K562 (cell line): ENCODE measurements around the gene WEE1. TPM values are rescaled to one million over a fixed set of nuclear protein-coding genes. Genes with fewer than 3 reads are reported as not detected.

Experiments used
- ATAC-seq: fragments of 200-7000 bp; cut with Tn5 transposase; 3 replicates; pipeline ENCODE4 v1.9.1; 2020; ENCODE audit warnings: moderate library complexity
- BruUV-seq: library from RNA; stranded (reverse); fragments of 400-500 nt; replicated peaks from 2 replicates; lab custom pipeline; 2021; lab: Mats Ljungman, UMichigan
- CTCF ChIA-PET: fragments of 300-600 bp; formaldehyde crosslinking; extraction: SDS; loops from one replicate; lab custom pipeline; 2021; ENCODE audit warnings: low intra/inter-chr PET ratio; lab: Yijun Ruan, JAX
- POLR2A ChIA-PET: fragments of 300-600, 350-650 bp; sonication (Branson Sonifier 250); formaldehyde crosslinking; extraction: SDS; loops from one replicate; lab custom pipeline; 2021; ENCODE audit warnings: antibody characterized with exemption, inconsistent platforms; lab: Yijun Ruan, JAX
- DNase-seq, 4 experiments: peaks; one replicate each; pipeline versions ENCODE4 v3.0.0 to v3.0.0-alpha.2; 2011 to 2018; ENCODE audit warnings: low spot score in 3 of 4, mixed read lengths in 3 of 4; ENCODE audit errors: extremely low read depth in 1 of 4
- FAIRE-seq: peaks from 2 replicates; lab custom pipeline; 2011; peaks lifted over from hg19 to GRCh38; lab: Jason Lieb, UNC
- H2AFZ ChIP-seq: 2 replicates; pipeline ENCODE4 v1.6.0; 2011; ENCODE audit warnings: low read depth, low read length, control low read depth, inconsistent platforms
- H3K27ac ChIP-seq: fragments of 200-600 bp; 3 replicates; pipeline ENCODE4 v1.8.0; 2011; ENCODE audit warnings: low read depth, mild to moderate bottlenecking, control low read depth, inconsistent platforms, low read length, moderate library complexity, mixed read lengths; ENCODE audit errors: extremely low read depth
- H3K27me3 ChIP-seq, 2 experiments: fragments of 300-600 bp in 1 of 2; 2 replicates in 1 of 2; 3 replicates in 1 of 2; pipeline versions ENCODE4 v1.6.0 to v1.8.0; 2011; ENCODE audit warnings: inconsistent platforms in 2 of 2, low read length in 2 of 2, mild to moderate bottlenecking in 1 of 2, mixed read lengths in 1 of 2, moderate library complexity in 1 of 2; ENCODE audit not compliant: control insufficient read depth in 2 of 2, insufficient read depth in 2 of 2
- H3K36me3 ChIP-seq: fragments of 300-600 bp; 3 replicates; pipeline ENCODE4 v1.8.0; 2011; ENCODE audit warnings: mild to moderate bottlenecking, low read length, inconsistent platforms; ENCODE audit not compliant: control insufficient read depth, insufficient read depth
- H3K4me1 ChIP-seq, 2 experiments: fragments of 200-600 bp in 1 of 2; replicated peaks in 1 of 2; 2 replicates in 1 of 2; 3 replicates in 1 of 2; pipeline versions ENCODE4 v1.5.1 to v1.8.0; 2011; ENCODE audit warnings: inconsistent platforms in 2 of 2, low read length in 2 of 2, mild to moderate bottlenecking in 1 of 2, mixed read lengths in 1 of 2, moderate library complexity in 1 of 2; ENCODE audit not compliant: control insufficient read depth in 2 of 2, insufficient read depth in 2 of 2
- H3K4me2 ChIP-seq: 2 replicates; pipeline ENCODE4 v1.6.1; 2011; ENCODE audit warnings: low read length, control low read depth, inconsistent platforms, mixed read lengths; ENCODE audit not compliant: insufficient read depth
- H3K4me3 ChIP-seq: fragments of 200-600 bp; sonication (generic), shearing (Covaris generic); 2 replicates; pipeline ENCODE4 v1.5.1; 2016; ENCODE audit warnings: control low read depth, inconsistent platforms
- H3K79me2 ChIP-seq: fragments of 200-600 bp; 3 replicates; pipeline ENCODE4 v1.8.0; 2011; ENCODE audit warnings: low read length, inconsistent platforms; ENCODE audit not compliant: control insufficient read depth, insufficient read depth
- H3K9ac ChIP-seq, 2 experiments: 2 replicates each; pipeline versions ENCODE4 v1.6.0 to v1.6.1; 2011; ENCODE audit warnings: low read depth in 2 of 2, low read length in 2 of 2, control low read depth in 1 of 2, inconsistent platforms in 1 of 2, mild to moderate bottlenecking in 1 of 2, mixed read lengths in 1 of 2; ENCODE audit not compliant: insufficient read depth in 1 of 2
- H3K9me1 ChIP-seq: one replicate; pipeline ENCODE4 v1.6.0; 2011; ENCODE audit warnings: inconsistent platforms, mild to moderate bottlenecking, low read length, moderate library complexity; ENCODE audit not compliant: control insufficient read depth, insufficient read depth
- H3K9me3 ChIP-seq: replicated peaks from 2 replicates; pipeline ENCODE4 v1.5.1; 2011; ENCODE audit warnings: low read depth, low read length, inconsistent platforms; ENCODE audit not compliant: control insufficient read depth, insufficient read depth
- H4K20me1 ChIP-seq: replicated peaks from 2 replicates; pipeline ENCODE4 v1.6.1; 2011; ENCODE audit warnings: low read length, inconsistent platforms, mixed read lengths; ENCODE audit not compliant: control insufficient read depth, insufficient read depth
- CBX8 ChIP-seq: fragments of 200-600 bp; sonication (generic); IDR thresholded peaks from 2 replicates; pipeline ENCODE4 v1.6.1; 2012; ENCODE audit warnings: borderline replicate concordance, mixed run types, low read depth, mild to moderate bottlenecking, moderate library complexity, mixed read lengths, low read length, control low read depth, inconsistent platforms; ENCODE audit not compliant: poor library complexity, severe bottlenecking; ENCODE audit errors: extremely low read depth
- CREM ChIP-seq: IDR thresholded peaks from 2 replicates; pipeline ENCODE4 v1.6.1; 2014; ENCODE audit warnings: antibody characterized with exemption, low read depth
- FOXJ3 ChIP-seq: sonication (generic); formaldehyde crosslinking; IDR thresholded peaks from 2 replicates; pipeline ENCODE4 v1.4.0; 2020; ENCODE audit warnings: mild to moderate bottlenecking, missing genetic modification reagents
- NFIX ChIP-seq: fragments of 250-450 bp; sonication (Bioruptor Pico); IDR thresholded peaks from 2 replicates; pipeline ENCODE4 v1.4.0; 2020; ENCODE audit warnings: low read depth, mild to moderate bottlenecking, moderate library complexity
- OTX1 ChIP-seq: fragments of 450-650 bp; formaldehyde crosslinking; IDR thresholded peaks from 2 replicates; pipeline ENCODE4 v1.4.0; 2022; ENCODE audit warnings: mild to moderate bottlenecking
- SREBF1 ChIP-seq: fragments of 150-350 bp; IDR thresholded peaks from 2 replicates; pipeline ENCODE4 v1.6.1; 2014; ENCODE audit warnings: antibody characterized with exemption, low read depth, low read length, borderline replicate concordance
- TBP ChIP-seq: optimal IDR thresholded peaks from 2 replicates; pipeline ENCODE3; 2011; ENCODE audit warnings: low read depth, low read length, improper control_type of control experiment
- TCF3 ChIP-seq: sonication (generic); formaldehyde crosslinking; IDR thresholded peaks from 2 replicates; pipeline ENCODE4 v1.4.0; 2020; ENCODE audit warnings: mild to moderate bottlenecking, missing genetic modification reagents
- THRB ChIP-seq: fragments of 450-650 bp; formaldehyde crosslinking; conservative IDR thresholded peaks from 2 replicates; pipeline ENCODE4 v1.4.0; 2022; ENCODE audit warnings: mild to moderate bottlenecking, missing genetic modification characterization
- ZBTB2 ChIP-seq: fragments of 450-650 bp; IDR thresholded peaks from 2 replicates; pipeline ENCODE4 v1.6.1; 2016; ENCODE audit warnings: antibody characterized with exemption
- ZNF407 ChIP-seq: fragments of 450-650 bp; IDR thresholded peaks from 2 replicates; pipeline ENCODE4 v1.6.1; 2016; ENCODE audit warnings: low read depth
- ZNF695 ChIP-seq: fragments of 450-650 bp; formaldehyde crosslinking; IDR thresholded peaks from 2 replicates; pipeline ENCODE4 v1.4.0; 2020; ENCODE audit warnings: mild to moderate bottlenecking, moderate library complexity
- ZNF75A ChIP-seq: fragments of 450-650 bp; formaldehyde crosslinking; IDR thresholded peaks from 2 replicates; pipeline ENCODE4 v1.4.0; 2020; ENCODE audit warnings: mild to moderate bottlenecking
- WGBS: fragments of 100-300 bp; shearing (Covaris generic); methylation state at CpG from one replicate; pipeline ENCODE4 v1.1.6; 2016; ENCODE audit warnings: low coverage, mixed read lengths; ENCODE audit not compliant: insufficient coverage; ENCODE audit errors: missing lambda C conversion rate; 5-methylcytosine and 5-hydroxymethylcytosine counted together
- in situ Hi-C: fragments of 300-500 bp; cut with MboI; formaldehyde crosslinking; loops from 4 replicates; pipeline ENCODE4 v1.15.0; 2018; ENCODE audit warnings: inconsistent platforms, mixed read lengths
- intact Hi-C: fragments of 100-400 bp; cut with micrococcal nuclease; formaldehyde crosslinking; loops from 2 replicates; pipeline ENCODE4 v1.14.2; 2022
- polyA plus RNA-seq, 8 experiments: library from polyadenylated mRNA; depleted of rRNA in 4 of 8; stranded (reverse) in 5 of 8; unstranded in 3 of 8; fragments of >200 nt; fragmentation: Nextera tagmentation in 2 of 8; fragmentation: Illumina TruSeq in 1 of 8; extraction: Ambion mirVana in 2 of 8; extraction: Trizol in 1 of 8; gene quantifications; 2 replicates each; pipeline versions ENCODE4 v1.2.1 to v1.2.3, GENCODE V29; 2011 to 2014; ENCODE audit warnings: inconsistent platforms in 1 of 8, missing spikeins in 1 of 8
- total RNA-seq, 7 experiments: library from RNA; depleted of rRNA in 6 of 7; stranded (reverse); fragments of >200 nt in 6 of 7; fragmentation: Illumina TruSeq in 2 of 7; extraction: Trizol in 2 of 7; gene quantifications; 2 replicates each; pipeline versions ENCODE4 v1.2.1 to v1.2.3, GENCODE V29; 2011 to 2021; ENCODE audit warnings: low replicate concordance in 1 of 7

WEE1 gene
- total and polyA plus RNA-seq, 9 of the 15 experiments (the other 6 are each of a cell fraction or from before 2014, with no cell fraction given), result 21.9 to 99.0 (median 67.4) TPM

- Histone ChIP-seq H4K20me1 (no peaks in the 10 kb centered on the region), H3K36me3 (no peaks in the 10 kb centered on the region), H3K4me2 (no peak overlapping the region), H3K9ac (no peak overlapping the region), H2AFZ (no peak overlapping the region; the same call in 1 of the 2 replicates), H3K9me3 (no peaks in the 10 kb centered on the region), H3K4me1 (no peaks in the 10 kb centered on the region; a peak in 1 of 5 replicates), H3K4me3 (no peak overlapping the region), H3K9me1 (no peaks in the 10 kb centered on the region), H3K27ac (no peak overlapping the region), H3K79me2 (no peaks in the 10 kb centered on the region), H3K27me3 (no peaks in the 10 kb centered on the region)
- intact Hi-C loops, result no loop called here
- no peak for ATAC-seq
- in situ Hi-C loops, result no loop called here
- DNase-seq, result no peak
- WGBS, result 13% methylated on average over 2 of the region's 2 CpGs
- ChIA-PET POLR2A (no interaction called here), CTCF (no interaction called here)
- BruUV-seq, result no TSS peak
- peak; percentile 55 for FAIRE-seq
- TF ChIP-seq TCF3 (CRISPR knock-in tag), result no peak
- TF ChIP-seq CBX8, result no peak
- no peak for TF ChIP-seq THRB (CRISPR knock-in tag)
- no peak for TF ChIP-seq ZNF695
- TF ChIP-seq FOXJ3 (CRISPR knock-in tag), result no peak
- no peak for TF ChIP-seq OTX1 (CRISPR knock-in tag)
- no peak for TF ChIP-seq TBP
- TF ChIP-seq ZNF407, result no peak
- no peak for TF ChIP-seq SREBF1
- TF ChIP-seq ZBTB2, result no peak
- no peak for TF ChIP-seq ZNF75A (CRISPR knock-in tag)
- TF ChIP-seq NFIX (CRISPR knock-in tag), result no peak
- TF ChIP-seq CREM, result no peak
These were observed 60.2 kb downstream of the WEE1 start for GRCh38 chr11:9633679-9634078.
